GM12878 (cell line): ENCODE measurements around the gene RAD51. TPM values are rescaled to one million over a fixed set of nuclear protein-coding genes. Genes with fewer than 3 reads are reported as not detected.

Experiments
- ATF7 ChIP-seq: fragments of 450-650 bp; IDR thresholded peaks from 2 replicates; pipeline ENCODE4 v1.6.1; 2016; ENCODE audit warnings: low read depth, mild to moderate bottlenecking
- BHLHE40 ChIP-seq, 2 experiments: fragments of 450-650 bp in 1 of 2; IDR thresholded peaks; 2 replicates each; pipeline ENCODE4 v1.6.1; 2011 to 2017; ENCODE audit warnings: low read depth in 2 of 2, borderline replicate concordance in 1 of 2, improper control_type of control experiment in 1 of 2, low read length in 1 of 2, mild to moderate bottlenecking in 1 of 2
- BRCA1 ChIP-seq: IDR thresholded peaks from 2 replicates; pipeline ENCODE4 v1.6.1; 2011; ENCODE audit warnings: low read depth, low read length, improper control_type of control experiment
- EZH2 ChIP-seq: IDR thresholded peaks from 2 replicates; pipeline ENCODE4 v1.6.1; 2012; ENCODE audit warnings: low read depth, mild to moderate bottlenecking, control low read depth, inconsistent platforms, low read length, borderline replicate concordance; ENCODE audit not compliant: control insufficient read depth
- FOXM1 ChIP-seq: IDR thresholded peaks from 2 replicates; pipeline ENCODE4 v1.6.1; 2012; ENCODE audit warnings: low read depth, mild to moderate bottlenecking, inconsistent platforms, low read length, moderate library complexity
- HCFC1 ChIP-seq: fragments of 150-350 bp; IDR thresholded peaks from 2 replicates; pipeline ENCODE4 v1.6.1; 2014; ENCODE audit warnings: low read length
- HDGF ChIP-seq: fragments of 450-650 bp; IDR thresholded peaks from 2 replicates; pipeline ENCODE4 v1.6.1; 2016; ENCODE audit warnings: antibody characterized with exemption
- LARP7 ChIP-seq: fragments of 450-650 bp; IDR thresholded peaks from 2 replicates; pipeline ENCODE4 v1.6.1; 2017; ENCODE audit warnings: mild to moderate bottlenecking
- MTA2 ChIP-seq: fragments of 450-650 bp; IDR thresholded peaks from 2 replicates; pipeline ENCODE4 v1.6.1; 2016; ENCODE audit warnings: low read depth, mild to moderate bottlenecking, moderate library complexity
- MXI1 ChIP-seq: fragments of 150-350 bp; IDR thresholded peaks from 2 replicates; pipeline ENCODE4 v1.6.1; 2011; ENCODE audit warnings: low read depth, mild to moderate bottlenecking, inconsistent platforms, low read length, improper control_type of control experiment
- NFIC ChIP-seq: IDR thresholded peaks from 2 replicates; pipeline ENCODE4 v1.6.1; 2012; ENCODE audit warnings: low read depth, mild to moderate bottlenecking, inconsistent platforms, low read length, moderate library complexity
- NFYA ChIP-seq: IDR thresholded peaks from 2 replicates; pipeline ENCODE4 v1.6.1; 2011; ENCODE audit warnings: low read depth, mild to moderate bottlenecking, low read length, improper control_type of control experiment, borderline replicate concordance
- PBX3 ChIP-seq: IDR thresholded peaks from 2 replicates; pipeline ENCODE4 v1.6.1; 2011; ENCODE audit warnings: mild to moderate bottlenecking, low read depth, low read length, moderate library complexity; ENCODE audit not compliant: insufficient replicate concordance
- POLR2AphosphoS5 ChIP-seq: IDR thresholded peaks from 2 replicates; pipeline ENCODE4 v1.6.1; 2011; ENCODE audit warnings: mild to moderate bottlenecking, low read length, inconsistent platforms
- RELA ChIP-seq: fragments of 450-650 bp; IDR thresholded peaks from 2 replicates; pipeline ENCODE4 v1.8.0; 2014; ENCODE audit warnings: borderline replicate concordance; ENCODE audit not compliant: partially characterized antibody
- RUNX3 ChIP-seq: IDR thresholded peaks from 2 replicates; pipeline ENCODE4 v1.6.1; 2012; ENCODE audit warnings: low read length, inconsistent platforms
- SPI1 ChIP-seq: IDR thresholded peaks from 2 replicates; pipeline ENCODE4 v1.6.1; 2011; ENCODE audit warnings: low read depth, mild to moderate bottlenecking, low read length, moderate library complexity, borderline replicate concordance; ENCODE audit not compliant: insufficient read depth
- SUPT20H ChIP-seq: IDR thresholded peaks from 2 replicates; pipeline ENCODE4 v1.6.1; 2011; ENCODE audit warnings: low read depth, mild to moderate bottlenecking, low read length, moderate library complexity, borderline replicate concordance; ENCODE audit not compliant: control insufficient read depth
- ZNF207 ChIP-seq: fragments of 450-650 bp; IDR thresholded peaks from 2 replicates; pipeline ENCODE4 v1.6.1; 2014; ENCODE audit warnings: antibody characterized with exemption, mild to moderate bottlenecking, borderline replicate concordance
- ZNF217 ChIP-seq: fragments of 450-650 bp; IDR thresholded peaks from 2 replicates; pipeline ENCODE4 v1.6.1; 2017; ENCODE audit warnings: antibody characterized with exemption, mild to moderate bottlenecking
- ZNF592 ChIP-seq: fragments of 450-650 bp; IDR thresholded peaks from 2 replicates; pipeline ENCODE4 v1.6.1; 2017; ENCODE audit warnings: mild to moderate bottlenecking, moderate library complexity
- ZZZ3 ChIP-seq: IDR thresholded peaks from 2 replicates; pipeline ENCODE4 v1.6.1; 2011; ENCODE audit warnings: low read depth; ENCODE audit not compliant: control insufficient read depth, insufficient read length
- polyA plus RNA-seq, 11 experiments: library from polyadenylated mRNA; depleted of rRNA in 4 of 11; unstranded in 6 of 11; stranded (reverse) in 5 of 11; fragments of >200 nt; fragmentation: Nextera tagmentation in 4 of 11; fragmentation: Illumina TruSeq in 1 of 11; extraction: Ambion mirVana in 4 of 11; extraction: Trizol in 1 of 11; gene quantifications; 1 replicate in 1 of 11; 2 replicates in 10 of 11; pipeline versions ENCODE4 v1.2.1 to v1.2.3, GENCODE V29; 2011 to 2016; ENCODE audit warnings: inconsistent platforms in 2 of 11, missing spikeins in 2 of 11, low read depth in 1 of 11
- total RNA-seq, 4 experiments: library from RNA; depleted of rRNA in 3 of 4; stranded (reverse); fragments of >200 nt in 3 of 4; fragmentation: Illumina TruSeq in 1 of 4; extraction: Trizol in 1 of 4; gene quantifications; 2 replicates each; pipeline versions ENCODE4 v1.2.1 to v1.2.3, GENCODE V29; 2013 to 2021
- TF ChIP-seq, protein P1 (sequence below): fragments of 450-650 bp; IDR thresholded peaks from 2 replicates; pipeline ENCODE4 v1.6.1; 2016; ENCODE audit warnings: mild to moderate bottlenecking

RAD51 gene
- total and polyA plus RNA-seq, 10 of the 15 experiments (the other 5 are each of a cell fraction or from before 2014, with no cell fraction given), result 13.1 to 55.0 (median 30.6) TPM

DNA sequence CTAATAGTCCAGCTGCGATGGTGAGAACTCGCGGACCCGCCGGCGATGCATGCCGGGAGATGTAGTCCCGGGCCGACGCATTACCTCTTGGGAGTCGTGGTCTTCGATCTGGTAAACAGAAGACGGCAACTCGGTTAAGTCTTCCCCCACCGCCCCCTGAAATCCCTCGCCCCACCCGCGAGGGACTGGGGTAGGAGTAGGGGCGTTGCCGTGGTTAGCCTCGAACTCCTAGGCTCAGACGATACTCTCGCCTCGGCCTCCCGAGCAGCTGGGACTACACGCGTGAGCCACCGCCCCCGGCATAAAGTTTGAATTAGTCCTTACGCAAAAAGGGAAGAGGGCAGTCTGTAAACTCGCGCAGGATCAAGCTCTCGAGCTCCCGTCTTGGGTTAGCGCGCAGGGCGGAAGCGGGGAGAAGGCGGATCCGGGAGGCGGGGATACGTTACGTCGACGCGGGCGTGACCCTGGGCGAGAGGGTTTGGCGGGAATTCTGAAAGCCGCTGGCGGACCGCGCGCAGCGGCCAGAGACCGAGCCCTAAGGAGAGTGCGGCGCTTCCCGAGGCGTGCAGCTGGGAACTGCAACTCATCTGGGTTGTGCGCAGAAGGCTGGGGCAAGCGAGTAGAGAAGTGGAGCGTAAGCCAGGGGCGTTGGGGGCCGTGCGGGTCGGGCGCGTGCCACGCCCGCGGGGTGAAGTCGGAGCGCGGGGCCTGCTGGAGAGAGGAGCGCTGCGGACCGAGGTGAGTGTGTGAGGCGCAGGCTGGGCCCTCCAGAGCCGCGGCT, at the start of gene RAD51 (continued):
- TF ChIP-seq ZZZ3, result no peak
- no peak for TF ChIP-seq BRCA1
- no peak for TF ChIP-seq NFYA
- TF ChIP-seq HDGF, result no peak
- no peak for TF ChIP-seq RELA
- peak; percentile 72; the same call in 1 of the 2 replicates for TF ChIP-seq LARP7
- TF ChIP-seq SPI1, result peak; percentile 88
- peak; percentile 61 for TF ChIP-seq ATF7
- no peak for TF ChIP-seq EZH2
- TF ChIP-seq ZNF592, result no peak
- TF ChIP-seq RUNX3, result no peak
- TF ChIP-seq MTA2, result no peak
- no peak for TF ChIP-seq SUPT20H
- no peak for TF ChIP-seq ZNF217
- TF ChIP-seq NFIC, result no peak
- TF ChIP-seq BHLHE40 (IDR thresholded peaks at IDR 0.05; ENCODE audit: borderline replicate concordance in 1 of 2, low read depth in 2 of 2, low read length in 1 of 2), result peak in 1 of 2 experiments; percentile 48; a peak in 1 of 4 replicates
- TF ChIP-seq ZNF207, result no peak
- TF ChIP-seq PBX3, result no peak
- TF ChIP-seq, protein P1, sequence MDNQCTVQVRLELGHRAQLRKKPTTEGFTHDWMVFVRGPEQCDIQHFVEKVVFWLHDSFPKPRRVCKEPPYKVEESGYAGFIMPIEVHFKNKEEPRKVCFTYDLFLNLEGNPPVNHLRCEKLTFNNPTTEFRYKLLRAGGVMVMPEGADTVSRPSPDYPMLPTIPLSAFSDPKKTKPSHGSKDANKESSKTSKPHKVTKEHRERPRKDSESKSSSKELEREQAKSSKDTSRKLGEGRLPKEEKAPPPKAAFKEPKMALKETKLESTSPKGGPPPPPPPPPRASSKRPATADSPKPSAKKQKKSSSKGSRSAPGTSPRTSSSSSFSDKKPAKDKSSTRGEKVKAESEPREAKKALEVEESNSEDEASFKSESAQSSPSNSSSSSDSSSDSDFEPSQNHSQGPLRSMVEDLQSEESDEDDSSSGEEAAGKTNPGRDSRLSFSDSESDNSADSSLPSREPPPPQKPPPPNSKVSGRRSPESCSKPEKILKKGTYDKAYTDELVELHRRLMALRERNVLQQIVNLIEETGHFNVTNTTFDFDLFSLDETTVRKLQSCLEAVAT, result peak; percentile 71; the same call in 1 of the 2 replicates
- TF ChIP-seq MXI1, result peak; percentile 88; the same call in 1 of the 2 replicates
- TF ChIP-seq FOXM1, result no peak
- peak; percentile 84 for TF ChIP-seq HCFC1
- TF ChIP-seq POLR2AphosphoS5, result peak; percentile 81; the same call in 1 of the 2 replicates
